GM12874 (cell line): ENCODE results near the gene TNNI2.

Experiments
- CTCF ChIP-seq: IDR thresholded peaks from 2 replicates; pipeline ENCODE4 v1.5.1; 2011; ENCODE audit warnings: low read depth, mild to moderate bottlenecking, control low read depth, low read length, moderate library complexity; ENCODE audit not compliant: insufficient read depth

TNNI2 gene

GRCh38 chr11:1853376-1854131, 14.8 kb downstream of the TNNI2 start:
- 0 out of 2 replicates have a peak, but pooled peaks have one; percentile 3 for TF ChIP-seq CTCF

GRCh38 chr11:1854132-1854948, 15.6 kb downstream of the TNNI2 start:
- TF ChIP-seq CTCF = no peak

- TF ChIP-seq CTCF = no peak
Observed at GRCh38 chr11:1854949-1855885, 16.4 kb downstream of the TNNI2 start.

GRCh38 chr11:1855886-1856265, 17.1 kb downstream of the TNNI2 start:
- TF ChIP-seq CTCF = no peak

- TF ChIP-seq CTCF = no peak
Observed at GRCh38 chr11:1856306-1857005, 17.7 kb downstream of the TNNI2 start.

- TF ChIP-seq CTCF = no peak
Observed at GRCh38 chr11:1857064-1857463, 18.3 kb downstream of the TNNI2 start.
